ENCODE data around the gene PLCB2.

DNA sequence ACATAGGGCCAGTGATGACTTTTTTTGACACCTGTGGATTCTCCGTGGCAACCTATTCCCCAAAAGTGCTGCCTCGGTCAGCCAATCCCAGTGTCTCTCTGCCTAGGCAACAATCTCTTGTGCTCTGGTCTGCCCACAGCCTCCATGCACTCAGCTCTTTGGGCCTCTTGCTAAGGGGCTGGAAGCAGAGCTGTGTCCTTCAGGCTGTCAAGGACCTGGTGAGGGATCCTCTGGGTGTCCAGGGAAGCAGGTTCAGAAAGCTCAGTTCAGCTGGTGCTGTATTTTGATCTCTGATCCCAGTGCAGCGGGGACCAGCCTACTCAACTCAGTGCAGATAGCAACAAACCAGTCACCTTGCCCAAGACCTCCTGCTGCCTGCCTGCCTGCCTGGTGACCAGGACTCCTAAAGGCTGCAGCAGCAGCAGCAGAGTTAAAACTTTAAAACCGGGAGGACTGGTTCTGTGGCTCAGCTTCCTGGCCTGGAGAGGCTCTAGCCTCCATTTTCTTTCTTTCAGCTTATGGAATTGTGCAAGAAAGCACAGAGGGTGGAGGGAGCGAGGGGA lies 62.7 kb downstream of the PLCB2 start:
- TF ChIP-seq POLR2A (IDR thresholded peaks at IDR 0.05; ENCODE audit: low read length): no peak
- no peak for TF ChIP-seq GATA1 (IDR thresholded peaks at IDR 0.05; ENCODE audit: low read depth, low read length)

All from erythroblast (primary cell).